ENCODE results near the gene OSBPL3.

GRCh38 chr7:24808518-24808917 lies 171.5 kb downstream of the OSBPL3 start:
- TF ChIP-seq POLR2A (IDR thresholded peaks at IDR 0.05) (no peak), EP300 (IDR thresholded peaks at IDR 0.05) (no peak)

All from gastroesophageal sphincter (tissue), 2 donors.